GM18870 (cell line): ENCODE measurements around the gene INPP5J.

Experiments
- ATAC-seq: cut with Tn5 transposase; IDR thresholded peaks from one replicate; pipeline ENCODE4 v1.9.1; 2021; ENCODE audit warnings: moderate library complexity; ENCODE audit not compliant: unreplicated experiment

INPP5J gene

DNA sequence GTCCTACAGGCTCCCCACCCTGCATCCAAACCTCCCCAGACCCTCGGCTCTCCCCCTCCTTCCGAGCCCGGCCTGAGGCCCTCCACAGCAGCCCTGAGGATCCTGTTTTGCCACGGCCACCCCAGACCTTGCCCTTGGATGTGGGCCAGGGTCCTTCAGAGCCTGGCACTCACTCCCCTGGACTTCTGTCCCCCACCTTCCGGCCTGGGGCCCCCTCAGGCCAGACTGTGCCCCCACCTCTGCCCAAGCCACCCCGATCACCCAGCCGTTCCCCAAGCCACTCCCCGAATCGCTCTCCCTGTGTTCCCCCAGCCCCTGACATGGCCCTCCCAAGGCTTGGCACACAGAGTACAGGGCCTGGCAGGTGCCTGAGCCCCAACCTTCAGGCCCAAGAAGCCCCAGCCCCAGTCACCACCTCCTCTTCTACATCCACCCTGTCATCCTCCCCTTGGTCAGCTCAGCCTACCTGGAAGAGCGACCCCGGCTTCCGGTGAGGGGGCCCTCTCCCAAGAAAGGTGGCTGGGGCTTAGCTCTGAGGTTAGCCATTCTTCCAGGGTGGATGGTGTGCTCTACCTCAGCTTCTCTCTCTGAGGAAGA is 2.9 kb downstream of the INPP5J start:
- ATAC-seq: no peak

DNA sequence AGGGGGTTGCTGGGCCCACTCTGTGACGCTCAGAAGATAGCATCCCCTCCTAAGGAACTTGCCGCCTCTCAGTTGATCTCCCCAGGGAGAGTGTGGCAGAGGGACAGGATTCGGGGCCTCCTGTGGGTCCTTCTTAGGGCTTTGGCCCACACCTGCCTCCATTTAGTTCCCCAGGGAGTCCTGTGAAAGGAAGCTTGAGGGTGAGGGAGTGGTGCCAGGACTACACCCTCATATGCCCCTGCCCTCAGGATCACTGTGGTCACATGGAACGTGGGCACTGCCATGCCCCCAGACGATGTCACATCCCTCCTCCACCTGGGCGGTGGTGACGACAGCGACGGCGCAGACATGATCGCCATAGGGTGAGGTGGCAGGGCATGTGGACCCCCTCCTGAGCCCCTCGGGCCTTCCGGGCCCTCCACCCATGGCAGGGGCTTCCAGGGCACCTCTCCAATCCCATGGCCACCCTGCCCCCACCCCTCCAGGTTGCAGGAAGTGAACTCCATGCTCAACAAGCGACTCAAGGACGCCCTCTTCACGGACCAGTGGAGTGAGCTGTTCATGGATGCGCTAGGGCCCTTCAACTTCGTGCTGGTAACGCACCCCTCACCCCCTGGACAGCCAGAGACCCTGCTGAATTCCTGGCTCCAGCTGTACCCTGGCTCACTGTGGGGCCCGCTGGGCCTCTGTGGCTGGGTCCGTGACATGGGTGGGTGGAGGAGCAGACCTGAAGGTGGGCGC is 3.5 kb downstream of the INPP5J start:
- ATAC-seq: no peak

DNA sequence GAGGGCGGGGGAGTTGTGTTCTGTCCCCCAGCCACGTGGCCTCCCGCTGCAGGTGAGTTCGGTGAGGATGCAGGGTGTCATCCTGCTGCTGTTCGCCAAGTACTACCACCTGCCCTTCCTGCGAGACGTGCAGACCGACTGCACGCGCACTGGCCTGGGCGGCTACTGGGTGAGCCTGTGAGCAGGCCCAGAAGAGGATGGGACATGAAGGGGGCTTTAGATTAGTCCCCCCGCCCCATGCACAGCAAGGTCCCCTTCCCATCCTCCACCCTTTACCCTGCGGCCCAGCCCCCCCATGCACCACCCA is 4.1 kb downstream of the INPP5J start:
- ATAC-seq: no peak

DNA sequence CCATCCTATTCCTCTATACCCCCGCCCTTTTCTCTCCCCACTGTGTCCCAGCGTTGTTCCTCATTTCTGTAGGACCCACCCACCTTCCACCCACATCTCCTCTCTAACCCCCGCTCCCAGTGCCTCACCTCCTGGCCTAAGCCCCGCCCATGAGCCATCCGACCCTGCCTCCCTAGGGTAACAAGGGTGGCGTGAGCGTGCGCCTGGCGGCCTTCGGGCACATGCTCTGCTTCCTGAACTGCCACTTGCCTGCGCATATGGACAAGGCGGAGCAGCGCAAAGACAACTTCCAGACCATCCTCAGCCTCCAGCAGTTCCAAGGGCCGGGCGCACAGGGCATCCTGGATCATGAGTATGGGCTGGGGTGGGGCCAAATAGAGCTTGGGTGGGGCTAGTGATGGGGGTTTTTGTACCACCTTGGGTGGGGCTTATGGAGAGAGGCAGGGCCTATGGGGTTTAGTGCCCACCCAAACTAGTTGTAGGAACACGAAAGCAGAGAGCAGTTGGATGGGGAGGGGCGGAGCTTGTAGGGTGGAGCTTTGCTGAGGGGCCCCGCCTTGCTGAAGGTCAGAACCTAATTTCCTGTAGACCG is 4.5 kb downstream of the INPP5J start:
- no peak for ATAC-seq

DNA sequence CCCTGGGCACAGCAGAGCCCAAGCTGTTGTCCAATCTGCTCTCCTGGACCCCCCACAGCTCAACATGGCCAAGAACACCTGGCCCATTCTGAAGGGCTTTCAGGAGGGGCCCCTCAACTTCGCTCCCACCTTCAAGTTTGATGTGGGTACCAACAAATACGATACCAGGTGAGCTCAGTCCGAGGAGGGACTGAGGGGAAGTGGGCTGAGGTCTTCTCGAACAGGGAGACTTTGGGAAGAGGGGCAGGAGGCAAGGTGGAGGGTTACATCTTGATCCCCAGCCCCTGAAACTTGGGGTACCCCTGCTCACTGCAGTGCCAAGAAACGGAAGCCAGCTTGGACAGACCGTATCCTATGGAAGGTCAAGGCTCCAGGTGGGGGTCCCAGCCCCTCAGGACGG is 5.4 kb downstream of the INPP5J start:
- ATAC-seq: no peak

DNA sequence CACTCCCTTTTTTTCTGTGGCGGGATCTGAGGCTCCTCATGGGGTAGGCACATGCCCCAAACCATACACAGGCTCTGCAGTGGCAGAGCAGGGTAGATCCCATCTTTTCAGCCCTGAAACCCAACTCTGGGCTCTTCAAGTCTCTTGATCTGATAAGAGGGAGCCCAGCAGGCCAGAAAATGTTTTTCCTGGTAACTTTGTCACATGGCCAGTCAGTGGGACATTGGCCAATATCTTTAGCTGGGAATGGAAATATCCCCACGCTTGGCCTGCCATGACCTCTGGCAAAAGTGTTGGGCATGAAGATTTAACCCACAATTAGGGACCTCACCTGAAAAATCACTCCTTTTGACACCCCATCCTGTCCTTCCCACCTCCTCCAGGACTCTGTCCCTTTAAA is 8.1 kb downstream of the INPP5J start:
- ATAC-seq: no peak

DNA sequence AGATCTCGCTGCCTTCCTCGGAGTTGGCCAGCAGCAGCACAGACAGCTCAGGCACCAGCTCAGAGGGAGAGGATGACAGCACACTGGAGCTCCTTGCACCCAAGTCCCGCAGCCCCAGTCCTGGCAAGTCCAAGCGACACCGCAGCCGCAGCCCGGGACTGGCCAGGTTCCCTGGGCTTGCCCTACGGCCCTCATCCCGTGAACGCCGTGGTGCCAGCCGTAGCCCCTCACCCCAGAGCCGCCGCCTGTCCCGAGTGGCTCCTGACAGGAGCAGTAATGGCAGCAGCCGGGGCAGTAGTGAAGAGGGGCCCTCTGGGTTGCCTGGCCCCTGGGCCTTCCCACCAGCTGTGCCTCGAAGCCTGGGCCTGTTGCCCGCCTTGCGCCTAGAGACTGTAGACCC is 11.1 kb downstream of the INPP5J start:
- no peak for ATAC-seq

DNA sequence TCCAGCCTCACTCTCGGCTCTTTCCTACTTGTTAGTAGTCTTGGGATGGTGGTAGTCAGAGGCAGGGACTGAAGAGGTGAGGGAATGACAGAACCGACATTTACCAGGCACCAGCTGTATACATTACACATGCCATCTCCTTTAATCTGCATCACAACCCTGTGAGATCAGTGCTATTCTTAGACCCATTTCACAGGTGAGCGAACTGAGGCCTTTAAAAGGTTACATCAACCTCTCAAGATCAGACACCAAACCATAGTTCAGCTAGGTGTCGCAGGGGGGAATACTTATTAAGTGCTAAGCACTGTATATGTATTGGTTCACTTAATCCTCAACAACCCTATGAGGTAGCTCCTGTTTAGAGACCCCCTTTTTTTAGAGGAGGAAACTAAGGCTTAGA is 11.9 kb downstream of the INPP5J start:
- no peak for ATAC-seq

DNA sequence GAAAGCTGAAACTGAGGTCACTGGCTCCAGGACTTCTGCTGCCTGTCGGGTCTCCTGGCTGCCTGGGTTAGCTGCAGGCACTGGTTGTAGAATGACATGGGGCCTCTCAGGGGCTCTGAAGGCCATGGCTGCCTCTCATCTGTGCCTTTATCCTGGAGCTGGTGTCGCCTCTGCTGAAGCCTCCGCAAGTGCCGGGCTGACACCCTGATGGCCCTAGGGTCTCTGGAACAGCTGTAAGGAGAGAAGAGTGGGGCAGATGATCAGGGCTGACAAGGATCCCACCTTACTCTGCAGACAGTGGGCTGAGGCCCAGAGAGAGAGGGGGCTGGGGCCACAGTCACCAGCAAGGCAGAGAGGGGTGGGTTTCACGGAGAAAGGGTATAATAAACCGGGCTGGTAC is 12.9 kb downstream of the INPP5J start:
- no peak for ATAC-seq

DNA sequence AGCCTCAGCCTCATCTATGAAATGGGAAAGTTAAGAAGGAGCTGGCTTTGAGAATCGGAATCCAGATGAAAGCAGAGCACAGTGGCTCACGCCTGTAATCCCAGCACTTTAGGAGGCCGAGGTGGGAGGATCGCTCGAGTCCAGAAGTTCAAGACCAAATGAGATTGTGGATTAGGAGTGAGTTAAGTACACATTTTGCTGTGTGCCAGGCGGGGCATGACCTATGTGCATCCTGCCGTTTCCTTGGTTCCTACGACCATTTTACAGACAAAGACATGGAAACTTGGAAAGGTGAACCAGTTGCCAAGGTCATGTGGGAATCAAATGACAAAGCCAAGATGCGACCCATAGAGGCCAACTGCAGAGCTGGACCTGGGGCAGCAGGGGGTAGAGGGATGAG is 13.4 kb downstream of the INPP5J start:
- ATAC-seq: no peak

DNA sequence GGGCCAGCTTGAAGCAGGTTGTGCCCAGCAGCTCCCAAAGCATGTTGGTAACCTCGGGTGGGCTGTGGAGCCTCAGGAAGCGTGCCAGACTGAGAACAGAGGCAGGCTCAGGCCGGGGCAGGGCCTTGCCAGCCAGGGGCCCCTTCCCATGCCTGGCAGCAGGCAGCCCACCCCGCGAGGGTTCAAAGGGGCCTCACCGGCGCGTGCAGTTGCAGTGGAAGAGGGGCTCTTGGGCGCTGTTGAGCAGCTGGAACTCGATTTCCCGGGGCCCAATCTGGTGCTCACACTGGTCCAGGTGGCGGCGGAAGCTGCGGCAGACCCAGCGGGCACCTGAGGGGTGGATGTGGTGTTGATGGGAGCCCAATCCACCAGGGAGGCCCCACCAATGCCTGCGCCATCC is 13.9 kb downstream of the INPP5J start:
- no peak for ATAC-seq

DNA sequence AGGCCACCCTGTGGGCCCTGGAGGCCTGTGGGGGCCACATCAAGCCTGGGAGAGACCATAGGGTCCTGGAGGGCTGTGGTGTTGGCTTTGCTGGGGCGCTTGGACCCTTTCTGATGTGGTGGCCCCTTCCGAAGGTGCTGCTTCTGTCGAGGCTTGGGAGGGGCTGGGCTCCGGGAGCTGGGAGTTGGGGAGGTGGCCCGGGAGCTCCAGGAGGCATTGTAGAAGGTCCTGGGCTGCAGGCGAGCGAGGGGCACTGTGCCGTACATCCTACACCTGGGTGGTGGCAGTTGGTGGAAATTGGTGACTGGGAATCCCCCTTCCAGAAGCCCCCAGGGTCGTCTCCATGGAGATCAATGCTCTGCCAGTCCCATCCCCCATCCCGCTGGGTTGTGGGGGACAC is 15.0 kb downstream of the INPP5J start:
- no peak for ATAC-seq

DNA sequence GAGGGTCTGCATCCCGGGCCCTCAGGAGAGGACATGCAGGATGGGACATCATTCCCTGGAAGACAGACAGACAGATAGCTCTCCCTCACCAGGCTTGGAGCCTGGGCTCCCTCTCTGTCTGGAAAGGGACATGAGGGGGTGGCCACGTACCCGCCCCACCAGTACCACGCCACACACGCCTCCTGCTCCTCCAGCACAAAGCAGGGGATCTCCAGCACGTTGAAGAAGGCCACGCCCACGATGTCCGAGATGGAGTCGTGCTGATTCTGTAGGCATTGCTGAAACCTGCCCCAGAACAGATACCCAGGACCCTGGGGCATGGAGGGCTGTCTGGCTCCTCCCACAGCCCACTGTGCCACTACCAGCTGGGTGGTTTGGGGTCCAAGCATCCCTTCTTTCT is 15.4 kb downstream of the INPP5J start:
- ATAC-seq: no peak

DNA sequence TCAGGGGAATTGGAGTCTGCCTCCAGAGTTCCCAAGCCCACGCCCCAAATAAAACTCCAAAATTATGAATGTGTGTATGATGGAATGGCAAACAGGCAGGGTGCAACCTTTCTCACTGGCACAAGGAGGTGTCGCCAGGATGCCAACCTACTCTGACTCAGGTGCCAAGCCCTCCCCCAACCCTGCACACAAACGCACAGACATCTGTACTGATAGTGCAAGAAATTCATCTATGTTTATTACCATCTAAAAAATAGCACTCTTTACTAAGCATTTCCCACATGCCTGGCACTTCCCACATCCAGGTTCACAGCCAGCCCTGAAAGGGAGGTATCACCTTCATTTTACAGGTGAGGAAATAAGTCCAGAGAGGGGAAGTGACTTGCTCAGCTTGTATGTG is 16.3 kb downstream of the INPP5J start:
- ATAC-seq: no peak

DNA sequence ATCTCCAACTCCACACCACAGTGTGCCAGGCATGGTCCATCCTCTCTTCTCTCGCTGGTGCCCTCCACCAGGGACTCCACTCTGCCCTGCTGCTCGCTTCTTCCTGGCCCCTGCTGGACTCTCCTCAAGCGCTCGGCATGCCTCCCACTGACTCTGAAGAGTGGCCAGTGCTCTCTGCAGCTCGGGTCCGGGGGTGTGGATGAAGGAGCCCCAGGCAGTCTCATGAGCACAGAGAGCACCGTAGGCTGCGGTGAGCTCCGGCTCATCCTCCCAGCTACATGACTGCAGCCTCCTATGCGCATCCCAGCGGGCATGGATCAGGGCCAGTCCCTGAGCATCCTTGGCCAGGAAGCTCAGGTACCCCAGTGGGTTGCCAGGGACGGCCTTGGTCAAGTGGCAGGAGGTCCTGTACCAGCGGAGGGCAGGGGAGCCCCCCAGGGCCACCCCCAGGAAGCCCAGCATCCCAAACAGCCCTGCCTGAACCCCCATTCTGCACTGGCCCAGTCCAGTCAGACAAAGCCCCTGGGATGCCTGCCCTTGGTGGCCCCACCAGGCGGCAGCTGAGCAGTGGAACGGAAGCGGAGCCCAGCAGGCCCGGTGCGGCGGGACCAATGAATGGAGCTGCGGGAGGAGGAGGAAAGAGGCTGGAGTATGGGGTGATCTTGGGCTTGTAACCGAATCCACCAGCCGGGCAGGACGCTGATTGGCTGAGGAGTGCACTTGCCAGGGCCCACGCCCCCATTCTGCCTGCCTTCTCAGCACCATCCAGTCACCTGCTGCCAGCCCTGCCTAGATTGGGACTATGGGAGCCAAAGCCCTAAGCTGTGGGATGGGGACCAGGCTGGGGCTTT is 17.3 kb downstream of the INPP5J start, which contains the start of gene PLA2G3:
Gene PLA2G3 (minus strand): TSS at position 643 of the 851 bp plus-strand sequence. CDS start 154 bp downstream, at position 489.
- no peak for ATAC-seq

DNA sequence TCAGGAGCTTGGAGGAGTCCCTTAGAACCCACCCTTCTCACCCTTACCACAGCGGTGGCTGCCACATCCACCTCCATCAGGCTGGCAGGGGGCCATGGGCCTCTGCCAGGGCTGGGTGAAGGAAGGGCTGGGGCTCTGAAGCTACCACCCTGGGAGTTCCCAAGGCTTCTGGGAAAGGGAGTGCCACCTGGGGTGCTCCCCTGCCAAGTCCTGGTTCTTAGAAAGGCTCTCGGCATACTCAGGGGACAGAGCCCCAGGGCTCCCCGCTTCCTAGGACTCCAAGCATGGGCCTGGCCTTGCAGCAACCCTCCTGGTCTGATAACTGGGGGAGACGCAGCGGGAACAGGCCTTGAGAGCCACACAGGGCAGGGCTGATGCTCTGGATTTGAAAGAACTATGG is 18.0 kb downstream of the INPP5J start:
- ATAC-seq: no peak

DNA sequence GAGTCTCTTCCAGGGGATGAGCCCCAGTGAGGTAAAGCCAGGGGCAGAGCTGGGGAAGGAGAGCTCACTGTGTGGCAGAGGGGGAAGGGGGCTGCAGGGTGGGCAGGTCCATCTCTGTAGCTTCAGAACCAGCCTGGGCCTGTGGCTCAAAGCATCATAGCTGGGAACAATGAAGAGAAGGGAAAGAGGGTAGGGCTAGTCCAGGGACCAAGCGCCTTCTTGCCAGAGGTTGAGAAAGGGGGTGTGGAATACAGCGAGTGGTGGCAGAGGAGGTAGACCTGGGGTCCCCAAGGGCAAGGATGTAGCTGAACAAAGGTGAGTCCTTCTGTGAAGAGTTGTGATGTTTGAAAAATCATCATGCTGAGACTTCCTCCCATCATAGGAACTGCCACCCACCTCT is 18.8 kb downstream of the INPP5J start:
- ATAC-seq: no peak

DNA sequence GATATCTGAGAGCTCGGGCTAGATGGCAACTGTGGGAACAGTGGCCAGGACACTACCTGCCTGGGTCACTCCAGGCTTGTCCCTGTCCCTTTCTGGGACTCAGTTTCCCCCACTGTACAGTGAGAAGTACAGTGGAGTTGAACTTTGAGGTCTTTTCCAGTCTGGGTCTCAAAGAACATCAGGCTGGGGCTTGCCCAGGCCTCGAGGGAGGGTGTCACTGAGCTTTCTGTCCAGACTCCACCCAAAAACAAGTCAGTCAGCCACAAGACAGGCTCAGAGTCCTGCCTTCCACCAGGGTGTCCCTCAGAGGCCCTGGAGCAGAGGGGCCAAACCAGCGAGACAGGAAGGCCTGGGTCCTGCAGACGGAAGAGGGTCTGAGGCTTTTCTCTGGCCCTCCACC is 19.5 kb downstream of the INPP5J start:
- no peak for ATAC-seq

DNA sequence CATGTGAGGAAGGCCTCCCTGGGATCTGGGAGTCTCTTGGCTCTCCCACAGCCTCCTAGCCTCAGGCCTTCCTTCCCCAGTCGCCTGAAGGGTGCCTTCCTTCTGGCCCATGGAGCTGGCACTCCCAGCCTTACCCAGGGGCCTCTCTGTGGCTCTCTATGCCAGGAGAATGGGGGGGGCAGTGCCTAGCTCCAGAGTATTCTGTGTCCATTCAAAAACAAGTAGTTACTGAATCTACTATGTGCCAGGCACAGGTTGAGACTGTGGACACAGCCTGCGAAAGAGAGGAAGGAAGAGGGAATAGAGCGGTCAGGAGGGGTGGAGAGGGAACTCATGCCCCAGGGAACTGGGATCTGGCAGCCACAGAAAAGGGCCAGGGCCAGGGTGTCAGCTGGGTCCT is 20.3 kb downstream of the INPP5J start:
- ATAC-seq: no peak

DNA sequence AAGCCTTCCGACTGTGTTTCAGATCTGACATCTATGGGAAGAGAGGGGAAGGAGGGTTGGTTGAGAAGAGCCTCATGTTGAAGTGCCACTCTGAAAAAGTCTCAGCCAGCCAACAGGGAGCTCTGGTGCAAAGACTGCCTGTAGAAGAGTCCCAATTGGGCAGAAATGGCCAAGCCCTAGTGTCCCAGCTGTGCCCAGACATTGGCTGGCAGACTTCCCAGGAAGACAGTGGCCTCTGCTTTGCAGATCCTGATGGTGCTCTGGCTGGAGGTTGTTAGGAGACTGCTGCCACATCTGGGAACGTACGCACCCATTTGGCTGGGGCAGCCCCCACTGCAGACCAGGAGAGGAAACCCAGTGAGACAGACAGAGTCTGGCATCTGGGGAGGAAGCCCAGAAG is 20.8 kb downstream of the INPP5J start:
- no peak for ATAC-seq

DNA sequence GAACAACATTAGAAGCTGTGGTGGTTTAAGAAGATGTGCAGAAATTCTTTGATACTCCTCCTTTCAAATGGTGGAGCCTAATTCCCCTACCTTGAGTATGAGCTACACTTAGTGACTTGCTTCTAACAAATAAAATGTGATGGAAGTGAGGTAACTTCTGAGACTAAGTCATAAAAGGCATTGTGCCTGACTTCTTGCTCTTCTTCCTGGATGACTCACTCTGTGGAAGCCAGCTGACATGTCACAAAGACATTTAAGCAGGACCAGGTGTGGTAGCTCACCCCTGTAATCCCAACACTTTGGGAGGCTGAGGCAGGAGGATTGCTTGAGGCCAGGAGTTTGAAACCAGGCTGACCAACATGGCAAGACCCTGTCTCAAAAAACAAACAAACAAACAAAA is 21.5 kb downstream of the INPP5J start:
- ATAC-seq: no peak

DNA sequence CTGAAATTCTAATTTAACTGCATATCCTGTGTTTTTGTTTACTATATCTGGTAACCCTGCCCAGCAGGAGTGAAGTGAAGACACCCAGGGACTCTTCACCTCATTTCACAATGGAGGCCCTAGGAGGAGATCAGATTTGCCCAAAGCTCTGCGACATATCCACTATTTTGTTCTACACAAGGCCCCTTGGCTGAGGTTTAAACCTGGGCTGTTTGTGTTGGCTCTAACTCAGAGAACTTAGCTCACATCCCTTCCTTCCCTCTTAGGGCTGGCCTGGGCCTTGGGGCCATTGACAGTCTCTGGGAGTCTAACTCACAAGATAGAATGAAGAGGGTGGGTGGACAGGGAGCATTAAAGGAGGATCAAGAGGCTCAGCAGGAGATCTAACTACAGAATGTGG is 25.7 kb downstream of the INPP5J start:
- ATAC-seq: no peak
